Activated CD4-positive, alpha-beta T cell treated with anti-CD3 and anti-CD28 coated beads, Interleukin-2, amount 10 ng/mL, durations not matched to agents 24 days and 14 days (primary cell): ENCODE measurements around the gene RARB. TPM values are rescaled to one million over a fixed set of nuclear protein-coding genes. Genes with fewer than 3 reads are reported as not detected.

Experiments
- DNase-seq: peaks from one replicate; pipeline ENCODE4 v3.0.0; 2022
- H3K27ac Mint-ChIP-seq: one replicate; pipeline ENCODE4 v1.8.0; 2022; ENCODE audit warnings: mild to moderate bottlenecking, mixed read lengths
- H3K27me3 Mint-ChIP-seq: one replicate; pipeline ENCODE4 v1.8.0; 2022; ENCODE audit warnings: mixed read lengths
- H3K36me3 Mint-ChIP-seq: one replicate; pipeline ENCODE4 v1.8.0; 2022; ENCODE audit warnings: low read depth, mild to moderate bottlenecking, mixed read lengths
- H3K4me1 Mint-ChIP-seq: one replicate; pipeline ENCODE4 v1.8.0; 2021; ENCODE audit warnings: mixed read lengths
- H3K4me3 Mint-ChIP-seq: one replicate; pipeline ENCODE4 v1.8.0; 2022; ENCODE audit warnings: mild to moderate bottlenecking, moderate library complexity, mixed read lengths
- H3K9me3 Mint-ChIP-seq: one replicate; pipeline ENCODE4 v1.8.0; 2021; ENCODE audit warnings: mixed read lengths
- intact Hi-C: fragments of 100-400 bp; cut with micrococcal nuclease; formaldehyde crosslinking; loops from one replicate; pipeline ENCODE4 v1.15.1; 2023
- total RNA-seq: library from RNA; stranded (reverse); gene quantifications from 2 replicates; pipeline ENCODE4 v1.2.3, GENCODE V29; 2022

The RARB gene
- total RNA-seq, 1 donor from 2014 or later, result not detected

DNA sequence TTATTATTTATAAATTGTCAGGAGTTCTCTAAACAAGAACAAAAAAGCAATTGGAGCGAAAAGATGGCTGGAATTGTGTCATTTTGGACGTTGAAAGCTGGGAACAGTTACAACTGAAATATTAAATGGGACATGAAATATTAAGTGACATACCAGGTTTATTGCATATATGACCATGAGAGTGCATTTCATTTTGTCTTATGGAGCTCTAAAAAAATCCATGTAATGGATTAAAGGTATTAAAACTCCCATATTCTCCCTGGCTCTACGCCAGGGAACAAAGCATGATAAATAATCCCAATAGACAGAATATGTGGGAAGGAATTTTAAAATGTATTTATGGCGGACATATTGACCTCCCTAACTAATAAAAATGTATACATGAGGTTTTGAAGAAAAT is 17.7 kb downstream of the RARB start:
- Mint-ChIP-seq H3K9me3 (no peaks in the 10 kb centered on the region), H3K27me3 (no peaks in the 10 kb centered on the region), H3K4me1 (no peaks in the 10 kb centered on the region), H3K36me3 (no peaks in the 10 kb centered on the region), H3K4me3 (no peak overlapping the region), H3K27ac (no peak overlapping the region)
- intact Hi-C loops, result no loop called here
- no peak for DNase-seq

DNA sequence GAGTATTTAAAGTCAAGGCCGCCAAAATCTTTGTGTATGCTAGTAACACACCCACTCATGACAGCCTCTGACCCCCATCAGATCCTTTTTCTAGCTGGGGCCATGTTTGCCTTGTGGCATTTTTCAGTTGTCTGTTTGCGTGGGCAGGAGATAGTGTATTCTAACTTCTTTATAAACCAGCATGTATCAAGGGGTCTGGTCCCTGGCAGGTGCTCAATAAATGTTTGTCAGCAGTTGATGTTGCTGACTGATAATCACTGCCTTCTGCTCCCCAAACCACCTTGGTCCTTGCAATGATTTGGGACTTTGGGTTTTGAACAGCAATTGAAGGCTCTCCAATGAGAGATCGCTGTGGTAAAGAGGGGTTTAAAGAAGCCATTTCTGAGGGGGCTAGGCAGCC is 19.2 kb downstream of the RARB start:
- no peak for DNase-seq
- no peaks in the 10 kb centered on the region for H3K36me3 Mint-ChIP-seq
- no peaks in the 10 kb centered on the region for H3K27me3 Mint-ChIP-seq
- no peak overlapping the region for H3K27ac Mint-ChIP-seq
- intact Hi-C loops, result no loop called here
- no peaks in the 10 kb centered on the region for H3K9me3 Mint-ChIP-seq
- H3K4me3 Mint-ChIP-seq, result no peak overlapping the region
- no peaks in the 10 kb centered on the region for H3K4me1 Mint-ChIP-seq

DNA sequence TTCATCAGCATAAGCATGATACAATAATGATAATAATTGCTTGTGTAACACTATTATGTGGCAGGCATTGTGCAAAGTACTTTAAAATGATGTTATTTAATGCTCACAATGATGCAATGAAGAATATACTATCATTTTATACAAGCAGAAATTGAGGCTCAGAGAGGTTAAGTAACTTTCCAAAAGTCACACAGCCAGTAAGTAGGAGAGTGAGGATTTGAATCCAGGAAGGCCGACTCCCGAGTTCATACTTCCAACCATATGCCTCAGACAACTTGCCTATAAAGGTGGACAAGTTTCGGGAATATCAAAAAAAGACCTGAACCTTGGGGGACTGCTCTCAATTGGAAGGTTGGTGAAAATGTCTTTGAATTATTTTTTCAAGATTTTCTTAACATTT is 19.9 kb downstream of the RARB start:
- DNase-seq, result no peak
- H3K27me3 Mint-ChIP-seq, result no peaks in the 10 kb centered on the region
- no peaks in the 10 kb centered on the region for H3K4me1 Mint-ChIP-seq
- no peak overlapping the region for H3K4me3 Mint-ChIP-seq
- no peak overlapping the region for H3K27ac Mint-ChIP-seq
- no peaks in the 10 kb centered on the region for H3K36me3 Mint-ChIP-seq
- intact Hi-C loops, result no loop called here
- no peaks in the 10 kb centered on the region for H3K9me3 Mint-ChIP-seq

DNA sequence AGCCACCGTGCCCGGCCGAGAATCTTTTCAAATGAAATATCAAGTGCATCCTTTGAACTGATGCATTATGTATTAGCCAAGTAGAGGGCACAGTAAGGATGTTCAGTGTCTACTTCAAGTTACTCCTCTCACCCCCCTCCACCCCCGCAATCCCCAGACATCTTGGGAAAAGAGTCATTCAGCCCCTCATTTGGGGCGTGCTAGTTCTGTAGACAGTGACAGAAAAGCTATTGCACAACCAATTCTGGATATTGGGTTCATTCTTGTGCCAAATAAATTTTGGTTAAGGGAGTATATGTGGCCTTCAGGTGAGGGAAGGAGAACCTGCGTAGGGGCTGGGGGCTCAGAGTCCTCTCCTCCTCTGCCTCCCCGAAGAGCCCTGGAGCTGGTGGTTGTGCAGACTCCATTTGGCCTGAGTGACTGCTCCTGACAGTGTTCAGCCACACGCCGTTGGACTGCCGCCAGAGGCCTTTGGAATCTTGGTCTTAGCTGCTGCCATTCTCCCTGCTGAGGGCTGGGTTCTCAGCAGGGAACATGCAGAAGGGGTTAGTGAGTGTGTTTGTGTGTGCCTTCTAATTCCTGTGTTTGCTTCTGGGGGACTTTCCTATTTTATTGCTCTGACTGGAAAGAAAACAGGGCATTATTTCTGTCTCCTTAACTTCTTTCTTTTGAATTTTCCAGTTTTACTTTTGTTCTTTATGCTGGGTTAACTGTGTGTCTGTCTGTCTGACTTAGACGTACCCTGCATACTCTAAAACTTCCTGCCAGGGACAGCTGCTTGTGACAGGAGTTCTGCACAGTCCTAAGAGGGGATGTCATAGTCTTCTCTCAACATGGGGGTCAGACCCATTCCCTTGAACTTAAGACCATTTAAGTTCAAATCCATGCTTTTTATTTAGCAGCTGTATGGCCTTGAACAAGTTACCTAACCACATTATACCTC is 21.0 kb downstream of the RARB start:
- no peak for DNase-seq
- no peaks in the 10 kb centered on the region for H3K9me3 Mint-ChIP-seq
- no peaks in the 10 kb centered on the region for H3K27me3 Mint-ChIP-seq
- H3K36me3 Mint-ChIP-seq, result no peaks in the 10 kb centered on the region
- H3K4me3 Mint-ChIP-seq, result no peak overlapping the region
- no peak overlapping the region for H3K27ac Mint-ChIP-seq
- intact Hi-C loops, result no loop called here
- H3K4me1 Mint-ChIP-seq, result no peaks in the 10 kb centered on the region

DNA sequence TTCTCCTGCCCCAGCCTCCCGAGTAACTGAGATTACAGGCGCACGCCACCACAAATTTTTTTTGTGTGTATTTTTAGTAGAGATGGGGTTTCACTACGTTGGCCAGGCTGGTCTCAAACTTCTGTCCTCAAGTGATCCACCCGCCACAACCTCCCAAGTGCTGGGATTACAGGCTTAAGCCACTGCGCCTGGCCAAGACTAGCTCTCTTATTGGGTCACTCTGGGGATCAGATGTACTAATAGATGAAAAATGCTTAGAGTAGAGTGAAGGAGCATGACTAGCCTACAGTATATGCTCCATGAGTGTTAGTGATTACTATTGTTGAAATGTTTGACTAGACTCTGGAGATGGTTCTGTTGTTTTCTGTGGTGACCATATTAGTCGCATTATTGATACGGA is 21.8 kb downstream of the RARB start:
- intact Hi-C loops, result no loop called here
- Mint-ChIP-seq H3K4me3 (no peak overlapping the region), H3K27ac (no peak overlapping the region), H3K36me3 (no peaks in the 10 kb centered on the region), H3K4me1 (no peaks in the 10 kb centered on the region), H3K9me3 (no peaks in the 10 kb centered on the region), H3K27me3 (no peaks in the 10 kb centered on the region)
- DNase-seq, result no peak

DNA sequence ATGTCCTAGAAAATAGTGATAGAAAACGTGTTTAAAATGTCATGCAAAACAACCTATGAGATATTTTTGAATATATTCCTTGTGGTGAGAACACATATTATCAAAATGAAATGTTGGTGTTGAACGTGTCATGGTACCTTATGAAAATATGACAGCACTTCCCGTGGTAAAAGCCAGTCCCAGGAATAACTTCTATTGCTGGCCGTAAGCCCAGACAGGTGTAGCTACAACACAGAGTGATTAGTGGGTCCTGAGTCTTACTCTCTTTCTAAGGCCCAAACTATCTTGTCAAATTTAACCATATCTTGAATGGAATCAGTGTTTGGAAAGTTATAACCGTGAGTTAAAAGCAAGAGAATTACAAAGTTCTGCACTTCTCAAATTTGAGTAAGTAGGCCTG is 24.1 kb downstream of the RARB start:
- DNase-seq, result no peak
- H3K4me1 Mint-ChIP-seq, result no peaks in the 10 kb centered on the region
- intact Hi-C loops, result no loop called here
- H3K27me3 Mint-ChIP-seq, result no peaks in the 10 kb centered on the region
- no peak overlapping the region for H3K4me3 Mint-ChIP-seq
- no peak overlapping the region for H3K27ac Mint-ChIP-seq
- no peaks in the 10 kb centered on the region for H3K36me3 Mint-ChIP-seq
- no peaks in the 10 kb centered on the region for H3K9me3 Mint-ChIP-seq

DNA sequence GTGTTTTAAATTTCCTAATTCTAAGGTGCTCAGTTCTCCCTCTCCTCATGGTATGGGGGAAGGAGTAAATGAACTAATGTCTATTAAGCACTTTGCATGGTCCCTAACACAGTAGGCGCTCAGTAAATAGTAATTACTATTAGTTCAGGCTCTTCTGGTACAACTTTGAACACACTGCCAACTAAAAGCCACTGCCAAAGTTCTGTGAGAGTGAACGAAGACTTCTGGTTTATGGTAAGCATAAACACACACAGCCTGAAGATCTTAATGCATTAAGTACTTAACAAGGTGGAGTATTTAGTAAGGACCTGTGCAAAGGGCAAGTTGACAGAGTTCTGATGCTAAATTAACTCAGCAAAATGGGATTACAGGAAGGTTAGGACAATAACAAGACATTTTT is 24.7 kb downstream of the RARB start:
- intact Hi-C loops, result no loop called here
- Mint-ChIP-seq H3K36me3 (no peaks in the 10 kb centered on the region), H3K9me3 (no peaks in the 10 kb centered on the region), H3K4me3 (no peak overlapping the region), H3K4me1 (no peaks in the 10 kb centered on the region), H3K27ac (no peak overlapping the region), H3K27me3 (no peaks in the 10 kb centered on the region)
- DNase-seq, result no peak

DNA sequence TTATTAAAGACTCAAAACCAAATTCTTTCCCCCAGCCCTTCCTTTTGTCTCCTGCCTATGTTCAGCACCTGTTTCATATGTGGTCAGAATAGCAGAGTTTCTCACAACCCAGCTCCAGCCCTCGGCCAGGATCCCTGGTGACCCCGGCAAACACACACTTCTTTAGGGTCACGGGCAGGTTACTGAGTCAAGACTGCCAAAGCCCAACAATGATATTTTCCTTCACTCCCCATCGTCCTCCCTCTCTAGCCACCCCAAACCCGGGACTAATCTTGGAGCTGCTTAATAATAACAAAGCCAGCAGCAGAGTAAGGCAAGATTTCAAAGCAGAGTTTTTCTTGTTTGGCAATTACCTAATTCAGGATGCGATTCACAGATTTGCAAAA is 25.5 kb downstream of the RARB start:
- intact Hi-C loops, result no loop called here
- H3K4me1 Mint-ChIP-seq, result no peaks in the 10 kb centered on the region
- H3K27ac Mint-ChIP-seq, result no peak overlapping the region
- H3K27me3 Mint-ChIP-seq, result no peaks in the 10 kb centered on the region
- no peak for DNase-seq
- H3K36me3 Mint-ChIP-seq, result no peaks in the 10 kb centered on the region
- H3K9me3 Mint-ChIP-seq, result no peaks in the 10 kb centered on the region
- no peak overlapping the region for H3K4me3 Mint-ChIP-seq

DNA sequence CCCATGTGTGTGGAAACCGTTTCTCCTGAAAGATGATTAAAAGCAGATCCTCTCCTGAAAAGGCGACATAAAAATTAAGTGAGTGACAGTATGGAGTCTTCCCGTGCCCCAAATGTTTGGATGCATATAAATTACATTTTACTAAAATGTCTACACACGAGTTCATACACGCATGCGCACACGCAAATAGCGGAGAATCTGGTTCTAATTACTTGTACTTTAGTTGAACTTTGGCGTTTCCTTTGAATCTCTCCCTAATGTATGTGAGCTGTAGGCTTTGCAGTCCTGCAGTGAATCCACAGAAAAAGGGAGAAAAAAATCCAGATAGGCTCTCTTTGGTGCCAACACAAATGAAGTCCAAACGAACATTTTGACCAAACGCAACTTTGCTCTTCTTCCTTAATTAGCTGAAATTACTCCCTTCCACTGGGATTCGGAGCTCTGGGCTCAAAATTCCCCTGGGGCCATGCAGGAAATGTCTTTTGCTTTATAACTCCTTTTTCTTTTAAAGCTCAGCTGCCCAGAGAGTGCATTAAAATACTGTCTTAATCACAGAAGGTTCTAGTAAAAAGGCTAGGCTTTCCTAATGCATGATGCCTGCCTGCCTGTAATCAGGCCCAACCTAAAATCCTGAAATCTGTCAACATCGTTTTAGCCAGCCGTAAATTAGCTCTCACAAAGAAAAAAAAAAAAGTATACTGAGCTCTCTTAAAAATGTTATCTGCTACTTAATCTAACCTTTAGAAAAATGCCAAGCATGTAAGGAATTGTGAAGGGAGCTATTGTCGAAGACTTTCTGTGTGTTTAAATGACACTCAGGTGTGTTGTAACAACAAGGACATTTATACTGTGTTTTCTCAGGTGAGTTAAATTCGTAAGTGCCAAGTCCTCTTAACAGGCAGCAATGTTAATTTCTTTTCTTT is 26.2 kb downstream of the RARB start:
- Mint-ChIP-seq H3K4me3 (no peak overlapping the region), H3K27ac (no peak overlapping the region), H3K4me1 (no peaks in the 10 kb centered on the region), H3K27me3 (peaks cover under 1% of the 10 kb centered on the region), H3K9me3 (no peaks in the 10 kb centered on the region), H3K36me3 (no peaks in the 10 kb centered on the region)
- intact Hi-C loops, result no loop called here
- DNase-seq, result no peak

DNA sequence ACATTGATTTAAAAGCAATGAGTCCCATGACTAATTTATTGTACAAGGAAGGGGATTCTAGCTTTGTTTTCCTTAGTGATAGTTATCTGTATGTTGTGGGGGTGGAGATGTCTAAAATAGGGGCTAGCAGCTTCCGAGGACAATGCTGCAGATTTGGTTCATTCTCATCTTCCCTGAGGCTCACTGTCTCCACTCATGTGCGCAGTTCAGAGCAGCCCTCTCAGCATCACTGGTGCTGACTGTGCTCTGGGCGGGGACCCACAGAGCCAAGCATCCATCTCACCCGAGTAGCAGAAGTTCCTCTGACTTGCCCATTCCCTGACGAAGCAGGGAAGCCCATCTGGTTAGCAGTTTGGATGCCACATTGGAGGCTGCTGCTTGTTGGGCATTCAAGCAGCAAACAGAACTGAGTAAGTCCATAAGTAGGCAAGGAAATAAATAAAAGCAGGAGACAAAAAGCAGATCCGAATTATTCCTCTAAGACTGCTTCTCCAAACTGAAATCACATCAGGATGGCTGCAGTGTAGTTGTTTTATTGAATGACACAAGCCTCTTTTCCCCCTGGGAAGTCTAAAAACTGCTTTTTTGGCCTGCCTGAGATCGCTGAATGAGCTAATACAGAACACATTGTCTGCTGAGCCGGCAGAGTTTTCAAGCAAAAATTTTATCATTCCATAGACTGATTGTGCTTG is 27.5 kb downstream of the RARB start:
- Mint-ChIP-seq H3K9me3 (no peaks in the 10 kb centered on the region), H3K27ac (no peak overlapping the region), H3K27me3 (peaks cover 2% of the 10 kb centered on the region), H3K4me1 (no peaks in the 10 kb centered on the region), H3K36me3 (no peaks in the 10 kb centered on the region), H3K4me3 (no peak overlapping the region)
- intact Hi-C loops, result no loop called here
- DNase-seq, result no peak

DNA sequence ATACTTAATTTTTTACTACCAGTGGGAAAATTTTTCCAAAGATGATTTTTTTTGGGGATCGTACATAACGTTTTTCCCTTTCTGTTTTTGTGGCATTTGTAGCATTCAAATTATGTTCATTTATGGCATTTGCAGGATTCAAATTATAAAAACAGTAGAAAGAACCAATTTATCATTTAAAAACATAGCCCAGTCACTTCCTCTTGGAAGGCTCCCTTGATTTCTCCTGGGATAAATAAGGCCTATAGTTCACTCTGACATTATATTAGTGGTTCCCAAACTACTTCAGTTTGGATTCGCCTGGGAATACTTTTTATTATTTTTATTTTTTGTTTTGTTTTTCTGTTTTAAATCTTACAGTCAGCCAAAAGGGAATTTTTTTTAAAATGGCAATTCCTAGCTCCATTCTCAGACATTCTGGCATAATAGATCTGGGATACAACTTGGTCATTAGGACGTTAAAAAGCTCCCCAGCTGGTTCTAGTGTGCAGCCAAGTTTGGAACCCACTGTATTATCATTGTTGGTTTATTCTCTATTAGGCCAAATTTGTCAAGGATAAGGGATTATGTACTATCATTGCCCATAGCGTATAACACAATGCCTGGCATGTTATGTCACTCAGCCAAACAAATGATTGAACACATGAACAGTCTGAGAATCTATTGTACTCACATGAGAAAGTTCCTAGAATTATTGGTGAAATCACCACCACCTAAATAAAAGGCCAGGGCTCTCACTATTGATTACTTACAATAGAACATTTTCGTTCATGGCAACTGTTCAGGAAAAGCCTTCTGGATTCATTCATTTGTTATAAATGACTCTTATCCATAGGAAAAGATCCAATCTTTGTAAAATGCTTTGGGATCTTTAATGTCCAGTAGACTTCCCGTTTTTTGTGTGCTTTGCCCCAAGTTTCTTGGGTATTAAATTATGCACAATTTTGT is 28.9 kb downstream of the RARB start:
- no peaks in the 10 kb centered on the region for H3K9me3 Mint-ChIP-seq
- intact Hi-C loops, result no loop called here
- no peak for DNase-seq
- H3K4me1 Mint-ChIP-seq, result peaks cover 2% of the 10 kb centered on the region
- peaks cover 2% of the 10 kb centered on the region for H3K27me3 Mint-ChIP-seq
- no peak overlapping the region for H3K27ac Mint-ChIP-seq
- H3K36me3 Mint-ChIP-seq, result no peaks in the 10 kb centered on the region
- H3K4me3 Mint-ChIP-seq, result no peak overlapping the region

DNA sequence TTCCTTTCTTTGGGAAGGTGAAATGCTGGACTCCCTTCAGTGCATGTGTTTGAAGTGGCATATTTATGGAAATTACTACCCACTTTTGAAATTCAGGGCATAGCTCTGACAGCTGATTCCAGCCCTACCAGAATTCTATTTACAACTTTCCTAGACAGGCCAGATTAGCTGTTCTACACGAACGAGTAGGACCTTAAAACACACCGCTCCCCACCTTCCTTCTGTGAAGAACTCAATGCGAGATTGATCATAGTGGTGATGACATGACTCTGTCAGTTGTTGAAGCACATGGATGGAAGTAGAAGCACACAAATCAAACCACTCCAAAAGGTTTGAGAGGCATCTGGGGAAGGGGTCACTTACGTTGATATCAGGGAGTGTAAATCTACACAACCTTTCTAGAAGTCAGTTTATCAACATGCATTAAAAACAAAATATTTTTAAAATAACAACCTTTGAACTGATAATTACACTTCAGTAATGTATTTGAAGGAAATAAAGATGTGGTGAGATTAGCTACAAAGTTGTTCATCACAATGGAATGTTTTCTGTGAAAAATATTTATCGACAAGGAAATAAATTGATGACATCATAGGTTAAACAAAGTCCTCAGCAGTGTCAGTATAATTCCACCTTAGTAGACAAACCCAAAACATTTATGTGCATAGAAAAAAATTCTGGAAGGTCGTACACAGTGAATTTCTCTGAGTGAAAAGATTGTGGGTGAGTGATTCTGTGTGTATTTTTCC is 29.8 kb downstream of the RARB start:
- Mint-ChIP-seq H3K36me3 (no peaks in the 10 kb centered on the region), H3K9me3 (no peaks in the 10 kb centered on the region), H3K4me3 (no peak overlapping the region), H3K27ac (no peak overlapping the region), H3K4me1 (peaks cover 2% of the 10 kb centered on the region), H3K27me3 (peaks cover 2% of the 10 kb centered on the region)
- no peak for DNase-seq
- intact Hi-C loops, result no loop called here
